Fibroblast of mammary gland (primary cell): ENCODE data around the gene POLK.
"Not testable (repeated sequence)": the region's sequence is repeated elsewhere in the genome, so short reads cannot be mapped to it uniquely, and the experiment has no call there.

ENCODE experiments used
- DNase-seq: peaks from one replicate; pipeline ENCODE4 v3.0.0-alpha.2; 2010; ENCODE audit warnings: low read depth
- H3K4me3 ChIP-seq: 2 replicates; pipeline ENCODE4 v1.5.1; 2011; ENCODE audit warnings: low read depth, mild to moderate bottlenecking, low read length, moderate library complexity; ENCODE audit not compliant: control insufficient read depth
- CTCF ChIP-seq: conservative IDR thresholded peaks from 2 replicates; pipeline ENCODE4 v1.5.1; 2011; ENCODE audit warnings: low read depth, low read length, inconsistent platforms; ENCODE audit not compliant: control insufficient read depth, insufficient read depth

Gene POLK

DNA sequence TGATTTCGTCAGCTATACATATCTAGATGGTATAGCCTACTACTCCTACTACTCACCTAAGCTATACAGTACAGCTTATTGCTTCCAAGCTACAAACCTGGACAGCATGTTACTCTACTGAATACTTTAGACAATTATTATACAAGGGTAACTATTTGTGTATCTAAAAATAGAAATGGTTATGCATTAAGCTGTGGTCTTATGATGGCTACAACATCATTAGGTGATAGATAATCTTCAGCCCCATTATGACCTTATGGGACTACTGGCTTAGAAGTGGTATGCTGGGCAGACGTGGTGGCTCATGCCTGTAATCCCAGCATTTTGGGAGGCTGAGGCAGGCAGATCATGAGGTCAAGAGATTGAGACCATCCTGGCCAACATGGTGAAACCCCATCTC lies 40.5 kb upstream of the POLK start:
- no peak for TF ChIP-seq CTCF
- DNase-seq, result no peak
- H3K4me3 ChIP-seq, result no peak overlapping the region

DNA sequence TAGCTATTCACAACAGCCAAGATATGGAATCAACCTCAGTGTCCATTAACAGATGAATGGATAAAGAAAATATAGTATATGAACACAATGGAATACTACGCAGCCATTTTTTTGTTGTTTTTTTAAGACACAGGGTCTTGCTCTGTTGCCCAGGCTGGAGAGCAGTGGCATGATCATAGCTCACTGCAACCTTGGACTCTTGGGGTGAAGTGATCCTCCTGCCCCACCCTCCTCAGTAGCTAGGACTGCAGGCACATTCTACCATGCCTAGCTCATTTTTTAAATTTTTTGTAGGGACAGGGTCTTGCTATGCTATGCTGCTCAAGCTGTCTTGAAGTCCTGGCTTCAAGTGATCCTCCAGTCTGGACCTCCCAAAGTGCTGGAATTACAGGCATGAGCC lies 38.7 kb upstream of the POLK start:
- DNase-seq, result no peak
- no peak for TF ChIP-seq CTCF
- H3K4me3 ChIP-seq, result no peak overlapping the region

- no peak overlapping the region for H3K4me3 ChIP-seq
- no peak for TF ChIP-seq CTCF
Observed at GRCh38 chr5:75473463-75473862, 38.2 kb upstream of the POLK start.

GRCh38 chr5:75475364-75475763 lies 36.3 kb upstream of the POLK start:
- TF ChIP-seq CTCF, result no peak
- no peak overlapping the region for H3K4me3 ChIP-seq
- DNase-seq, result no peak

More at GRCh38 chr5:75473463-75473862, 38.2 kb upstream of the POLK start:
- DNase-seq, result no peak

GRCh38 chr5:75481024-75481423 lies 30.7 kb upstream of the POLK start:
- TF ChIP-seq CTCF, result no peak
- no peak for DNase-seq
- no peak overlapping the region for H3K4me3 ChIP-seq

DNA sequence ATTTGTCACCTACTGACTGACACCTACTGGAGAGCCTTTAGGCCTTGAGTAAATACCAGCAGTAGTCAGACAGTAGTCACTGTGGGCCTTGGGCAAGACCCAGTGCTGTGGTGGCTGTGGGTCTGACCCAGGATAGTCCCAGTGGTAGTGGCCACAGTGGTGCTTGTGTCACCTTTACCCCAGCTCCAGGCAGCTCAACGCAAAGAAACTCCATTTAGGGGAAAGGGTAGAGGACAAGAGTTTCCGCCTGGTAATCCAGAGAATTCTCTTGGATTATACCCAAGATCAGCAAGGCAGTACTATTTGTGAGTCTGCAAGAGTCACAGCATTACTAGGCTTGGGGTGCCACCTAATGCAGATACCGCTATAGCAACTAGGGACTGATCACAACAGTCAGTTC lies 29.2 kb upstream of the POLK start:
- no peak for DNase-seq
- TF ChIP-seq CTCF, result no peak

DNA sequence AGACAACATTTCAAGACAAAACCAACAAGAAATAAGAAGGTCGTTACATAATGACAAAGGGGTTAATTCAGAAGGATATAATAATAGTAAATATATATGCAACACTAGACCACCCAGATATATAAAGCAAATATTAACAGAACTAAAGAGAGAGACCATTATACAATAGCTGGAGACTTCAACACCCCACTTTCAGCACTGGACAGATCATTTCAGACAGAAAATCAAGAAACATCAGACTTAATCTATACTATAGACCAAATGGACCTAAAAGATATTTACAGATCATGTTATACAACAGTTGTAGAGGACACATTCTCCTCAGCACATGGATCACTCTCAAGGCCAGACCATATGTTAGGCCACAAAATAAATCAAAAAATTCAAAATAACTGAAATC lies 27.1 kb upstream of the POLK start:
- no peak overlapping the region for H3K4me3 ChIP-seq
- no peak for DNase-seq
- TF ChIP-seq CTCF, result no peak

More for the DNA sequence above, 29.2 kb upstream of the POLK start:
- H3K4me3 ChIP-seq, result no peak overlapping the region

DNA sequence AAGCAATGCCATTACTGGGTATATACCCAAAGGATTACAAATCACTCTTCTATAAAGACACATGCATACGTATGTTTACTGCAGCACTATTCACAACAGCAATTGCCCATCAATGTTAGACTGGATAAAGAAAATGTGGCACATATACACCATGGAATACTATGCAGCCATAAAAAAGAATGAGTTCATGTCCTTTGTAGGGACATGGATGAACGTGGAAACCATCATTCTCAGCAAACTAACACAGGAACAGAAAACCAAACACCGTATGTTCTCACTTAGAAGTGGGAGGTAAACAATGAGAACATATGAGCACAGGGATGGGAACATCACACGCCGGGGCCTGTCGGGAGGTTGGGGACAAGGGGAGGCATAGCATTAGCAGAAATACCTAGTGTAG lies 21.8 kb upstream of the POLK start:
- H3K4me3 ChIP-seq, result not testable (repeated sequence)

More for the DNA sequence above, 21.8 kb upstream of the POLK start:
- DNase-seq, result not testable (repeated sequence)
